ENCODE measurements around the gene KIAA0930.

DNA sequence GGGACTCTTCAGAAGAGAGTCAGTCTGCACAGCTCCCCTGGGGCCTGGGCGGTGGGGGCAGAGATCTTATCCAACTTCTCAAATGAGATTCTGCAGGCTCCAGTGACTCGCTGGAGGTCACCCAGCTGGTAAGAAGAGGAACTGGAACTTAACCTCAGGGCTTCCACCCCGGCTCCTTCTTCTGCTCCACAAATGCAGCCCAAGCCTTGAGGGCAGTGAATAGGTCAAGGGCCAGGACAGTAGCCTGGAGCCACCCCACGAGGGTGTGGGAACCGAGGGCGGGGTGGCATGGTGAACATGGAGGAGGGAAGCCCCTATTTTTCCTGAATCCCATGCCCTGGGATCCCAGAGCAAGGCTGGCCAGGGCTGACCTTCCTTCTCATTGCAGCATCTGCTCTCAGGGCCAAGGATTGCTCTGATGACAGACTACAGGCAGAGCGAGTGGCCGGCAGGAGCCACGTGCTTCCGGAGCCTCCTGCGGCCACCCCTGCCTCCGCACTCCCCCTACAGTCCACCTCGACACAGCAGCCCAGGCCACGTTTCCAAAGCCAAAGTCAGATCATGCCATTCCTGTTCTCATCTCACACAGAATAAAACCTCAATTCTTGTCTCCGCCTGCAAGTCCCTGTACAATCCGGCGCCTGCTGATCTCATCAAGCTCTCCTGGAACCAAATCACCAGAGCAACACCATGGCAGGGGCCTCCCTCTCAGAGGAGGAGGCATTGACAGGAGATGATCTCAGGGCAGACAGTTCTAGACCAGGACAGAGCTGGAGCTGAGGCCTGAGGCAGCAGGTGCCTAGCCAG, 23.0 kb upstream of the KIAA0930 start:
- TF ChIP-seq POLR2AphosphoS5 (IDR thresholded peaks at IDR 0.05; ENCODE audit: low read depth, low read length) (no peak), POLR2A (IDR thresholded peaks at IDR 0.05; ENCODE audit: low read depth, low read length) (no peak), TAF1 (IDR thresholded peaks at IDR 0.05; ENCODE audit: borderline replicate concordance, low read depth, low read length) (no peak)

All from GM12892 (cell line).